Activated B cell treated with CpG ODN at 0.5 μM for 24 hours (primary cell): ENCODE data around the gene GDAP1L1. TPM values are rescaled to one million over a fixed set of nuclear protein-coding genes. Genes with fewer than 3 reads are reported as not detected.

Source experiments
- ATAC-seq: fragments of 200-7000 bp; cut with Tn5 transposase; one replicate; pipeline ENCODE4 v1.10.0; 2021; ENCODE audit warnings: low read depth, mild to moderate bottlenecking, moderate library complexity
- CTCF ChIA-PET: fragments of 350-600 bp; sonication (Branson Sonifier 250); formaldehyde crosslinking; loops from one replicate; lab custom pipeline; 2021; ENCODE audit warnings: antibody characterized with exemption; lab: Charles Lee
- POLR2A ChIA-PET: fragments of 350-600 bp; sonication (Branson Sonifier 250); formaldehyde crosslinking; loops from one replicate; lab custom pipeline; 2021; ENCODE audit warnings: antibody characterized with exemption; lab: Charles Lee
- DNase-seq: peaks from one replicate; pipeline ENCODE4 v3.0.0; 2022
- H3K27ac Mint-ChIP-seq: one replicate; pipeline ENCODE4 v1.8.0; 2020; ENCODE audit warnings: mixed read lengths
- H3K27me3 Mint-ChIP-seq: one replicate; pipeline ENCODE4 v1.8.0; 2021; ENCODE audit warnings: mixed read lengths
- H3K36me3 Mint-ChIP-seq: one replicate; pipeline ENCODE4 v1.8.0; 2021; ENCODE audit warnings: low read depth, mixed read lengths
- H3K4me1 Mint-ChIP-seq: one replicate; pipeline ENCODE4 v1.8.0; 2021; ENCODE audit warnings: mixed read lengths
- H3K4me3 Mint-ChIP-seq: one replicate; pipeline ENCODE4 v1.8.0; 2020; ENCODE audit warnings: mild to moderate bottlenecking, mixed read lengths
- H3K9me3 Mint-ChIP-seq: one replicate; pipeline ENCODE4 v1.8.0; 2020; ENCODE audit warnings: mixed read lengths
- CTCF ChIP-seq: fragments of 200-600 bp; IDR thresholded peaks from one replicate; pipeline ENCODE4 v1.8.0; 2022; ENCODE audit warnings: antibody characterized with exemption, mild to moderate bottlenecking
- intact Hi-C: fragments of 100-400 bp; cut with micrococcal nuclease; formaldehyde crosslinking; loops from one replicate; pipeline ENCODE4 v1.15.1; 2024
- total RNA-seq: library from RNA; stranded (reverse); gene quantifications from 2 replicates; pipeline ENCODE4 v1.2.3, GENCODE V29; 2022

Gene GDAP1L1
- total RNA-seq, 1 donor from 2014 or later, result not detected

- ATAC-seq, result no peak
- H3K4me1 Mint-ChIP-seq, result peaks cover 18% of the 10 kb centered on the region
- no peak for TF ChIP-seq CTCF
- no peak for DNase-seq
- no peaks in the 10 kb centered on the region for H3K27me3 Mint-ChIP-seq
- H3K27ac Mint-ChIP-seq, result no peak overlapping the region
- no peak overlapping the region for H3K4me3 Mint-ChIP-seq
- H3K36me3 Mint-ChIP-seq, result peaks cover 6% of the 10 kb centered on the region
- intact Hi-C loops, result no loop called here
- no peaks in the 10 kb centered on the region for H3K9me3 Mint-ChIP-seq
- ChIA-PET CTCF (no interaction called here), POLR2A (no interaction called here)
Measured at GRCh38 chr20:44222633-44223368, 24.3 kb upstream of the GDAP1L1 start.

GRCh38 chr20:44223721-44224120 lies 23.4 kb upstream of the GDAP1L1 start:
- no peak overlapping the region for H3K27ac Mint-ChIP-seq
- TF ChIP-seq CTCF, result no peak
- H3K27me3 Mint-ChIP-seq, result no peaks in the 10 kb centered on the region
- H3K36me3 Mint-ChIP-seq, result peaks cover 6% of the 10 kb centered on the region
- ChIA-PET CTCF (interaction anchor here (1.3 kb wide), 1 partner anchor 34 kb away, joined by 4 read pairs; no protein-coding TSS in a partner anchor), POLR2A (no interaction called here)
- peaks cover 9% of the 10 kb centered on the region for H3K4me1 Mint-ChIP-seq
- no peak for ATAC-seq
- H3K9me3 Mint-ChIP-seq, result no peaks in the 10 kb centered on the region
- no peak overlapping the region for H3K4me3 Mint-ChIP-seq
- intact Hi-C loops, result no loop called here
- DNase-seq, result no peak

GRCh38 chr20:44224637-44225036 lies 22.5 kb upstream of the GDAP1L1 start:
- TF ChIP-seq CTCF, result no peak
- DNase-seq (no peak), ATAC-seq (no peak)
- POLR2A ChIA-PET, result interaction anchor here (0.6 kb wide), 1 partner anchor 282 kb away, joined by 8 read pairs; no protein-coding TSS in a partner anchor
- intact Hi-C loops, result no loop called here
- Mint-ChIP-seq H3K36me3 (peaks cover 6% of the 10 kb centered on the region), H3K9me3 (no peaks in the 10 kb centered on the region), H3K4me3 (no peak overlapping the region), H3K27ac (no peak overlapping the region), H3K4me1 (peaks cover 1% of the 10 kb centered on the region), H3K27me3 (no peaks in the 10 kb centered on the region)
- CTCF ChIA-PET, result interaction anchor here (1.3 to 1.7 kb wide), 2 partner anchors 9 to 35 kb away, joined by 4 to 6 read pairs; no protein-coding TSS in a partner anchor

- CTCF ChIA-PET, result no interaction called here
Measured at GRCh38 chr20:44228465-44229258, 18.4 kb upstream of the GDAP1L1 start.

More at GRCh38 chr20:44228465-44229258, 18.4 kb upstream of the GDAP1L1 start:
- no peak for ATAC-seq
- intact Hi-C loops, result no loop called here
- POLR2A ChIA-PET, result no interaction called here
- no peak for TF ChIP-seq CTCF
- no peak for DNase-seq
- no peak overlapping the region for H3K27ac Mint-ChIP-seq
- no peak overlapping the region for H3K4me3 Mint-ChIP-seq
- H3K4me1 Mint-ChIP-seq, result no peaks in the 10 kb centered on the region
- no peaks in the 10 kb centered on the region for H3K36me3 Mint-ChIP-seq
- H3K9me3 Mint-ChIP-seq, result no peaks in the 10 kb centered on the region
- no peaks in the 10 kb centered on the region for H3K27me3 Mint-ChIP-seq
